ENCODE results near the gene ZNF300.
A peak's percentile ranks its signal among the peaks of the same experiment; 100 is the strongest.
"Not testable (repeated sequence)": the region's sequence is repeated elsewhere in the genome, so short reads cannot be mapped to it uniquely, and the experiment has no call there.

The ZNF300 gene

GRCh38 chr5:150904479-150905311, at the start of gene ZNF300:
TSS of gene ZNF300 (minus strand) at chr5:150904980. CDS start at chr5:150903155, 1,825 bp downstream.
- peak; percentile 93 for DNase-seq

- DNase-seq: no peak
Observed at GRCh38 chr5:150948539-150948938, 43.8 kb upstream of the ZNF300 start.

DNA sequence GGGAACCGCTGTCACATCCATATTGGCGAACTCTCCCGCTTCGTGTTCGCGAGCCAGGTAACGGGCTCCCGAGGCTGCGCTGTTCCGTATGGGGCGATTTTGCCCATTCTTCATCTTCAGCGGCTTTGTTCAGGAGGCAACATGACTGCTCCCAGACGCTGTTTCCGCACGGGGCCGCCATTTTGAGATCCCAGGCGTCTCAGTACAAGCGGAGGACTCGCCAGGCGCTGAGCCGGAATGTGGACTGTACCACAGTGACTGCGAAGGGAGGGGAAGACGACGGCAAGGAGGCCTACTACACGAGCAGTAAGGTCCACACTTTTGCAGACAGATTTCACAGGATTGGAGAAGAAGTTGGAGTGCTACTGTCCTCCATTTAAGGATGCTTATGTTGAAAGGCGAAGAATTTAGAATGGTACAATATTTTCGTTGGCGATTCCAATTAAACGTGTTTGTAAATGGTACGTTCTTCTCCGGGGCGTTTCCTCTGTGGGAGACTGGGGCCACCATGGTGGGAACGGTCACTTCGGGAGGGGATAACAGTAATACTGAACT, 41.6 kb upstream of the ZNF300 start:
- DNase-seq: peak; percentile 93

- DNase-seq: peak; percentile 44
Observed at GRCh38 chr5:150945947-150946346, 41.2 kb upstream of the ZNF300 start.

DNA sequence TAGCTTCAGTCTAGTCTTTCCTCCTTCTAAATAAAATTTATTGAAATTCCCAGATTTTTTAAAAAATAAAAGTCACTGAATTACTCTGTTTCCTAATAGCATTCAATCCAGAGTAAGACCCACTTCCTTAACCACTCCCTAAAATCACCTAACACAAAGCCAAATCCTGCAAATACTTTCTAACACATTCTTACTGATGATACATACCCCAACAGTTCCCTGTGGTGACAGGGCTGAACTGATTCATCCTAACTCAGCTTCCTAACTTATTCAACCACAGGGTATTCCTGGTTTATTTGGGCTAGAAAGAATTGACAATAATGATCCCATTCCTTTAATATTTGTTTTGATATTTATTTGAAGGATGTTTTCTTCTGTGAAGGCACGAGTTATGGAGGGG, 40.7 kb upstream of the ZNF300 start:
- DNase-seq: no peak

DNA sequence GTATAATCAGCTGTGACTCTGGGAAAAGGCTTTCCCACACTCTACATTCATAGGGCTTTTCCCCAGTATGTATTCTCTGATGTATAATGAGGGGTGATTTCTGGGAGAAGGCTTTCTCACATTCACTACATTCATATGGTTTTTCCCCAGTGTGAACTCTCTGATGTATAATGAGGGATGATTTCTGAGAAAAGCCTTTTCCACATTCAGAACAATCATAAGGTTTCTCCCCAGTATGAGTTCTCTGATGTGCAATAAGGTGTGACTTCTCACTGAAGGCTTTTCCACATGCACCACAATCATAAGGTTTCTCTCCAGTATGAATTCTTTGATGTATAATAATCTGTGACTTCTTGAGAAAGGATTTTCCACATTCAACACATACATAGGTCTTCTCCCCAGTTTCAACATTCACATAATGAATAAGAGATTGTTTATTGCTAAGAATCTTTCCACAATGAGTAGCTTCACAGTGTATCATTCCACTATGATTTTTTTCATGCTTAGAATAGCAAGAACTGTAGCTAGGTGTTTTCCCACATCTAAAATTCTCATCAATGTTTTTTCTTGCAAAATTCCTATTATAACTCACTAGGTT, 26.7 kb upstream of the ZNF300 start:
- DNase-seq: no peak

DNA sequence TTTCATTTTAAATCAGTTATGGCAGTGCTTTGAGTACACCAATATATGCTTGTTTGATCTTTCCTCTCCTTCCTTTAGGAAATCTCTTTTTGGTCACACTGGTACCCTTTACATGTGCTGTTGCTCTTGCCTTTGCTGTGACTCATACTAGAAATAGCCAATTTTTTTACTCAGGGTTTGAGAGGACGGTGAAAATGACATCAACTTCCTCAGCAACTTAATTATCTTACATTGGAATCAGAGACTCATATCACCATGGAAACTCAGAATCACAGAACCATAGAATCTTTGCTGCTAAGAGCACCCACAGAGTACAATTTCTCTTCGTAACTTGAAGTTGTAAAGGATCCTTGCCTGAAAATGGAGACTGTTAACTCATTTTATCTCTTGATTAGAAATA, 13.8 kb upstream of the ZNF300 start:
- DNase-seq: no peak

GRCh38 chr5:150912312-150912814, 7.6 kb upstream of the ZNF300 start:
- DNase-seq: no peak

DNA sequence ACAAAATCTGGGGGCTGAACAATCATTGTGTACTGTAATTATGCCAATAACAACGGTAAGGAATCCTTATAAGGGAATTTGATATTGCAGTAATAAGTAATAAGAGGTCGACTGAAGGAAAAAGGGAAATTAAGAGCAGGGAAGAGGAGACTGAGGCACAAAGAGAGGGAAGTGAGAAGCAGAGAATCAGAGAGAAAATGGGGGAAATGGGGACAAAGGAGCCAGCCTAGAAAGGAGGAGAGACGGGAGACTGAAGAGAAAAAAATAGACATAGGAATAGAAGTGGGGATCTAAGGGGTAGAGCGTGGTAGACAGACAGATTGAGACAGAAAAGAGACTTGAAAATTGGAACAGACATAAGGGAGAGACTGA, 518 bp upstream of the ZNF300 start:
- no peak for DNase-seq

- DNase-seq: no peak
Observed at GRCh38 chr5:150901446-150901845, 3.3 kb downstream of the ZNF300 start.

DNA sequence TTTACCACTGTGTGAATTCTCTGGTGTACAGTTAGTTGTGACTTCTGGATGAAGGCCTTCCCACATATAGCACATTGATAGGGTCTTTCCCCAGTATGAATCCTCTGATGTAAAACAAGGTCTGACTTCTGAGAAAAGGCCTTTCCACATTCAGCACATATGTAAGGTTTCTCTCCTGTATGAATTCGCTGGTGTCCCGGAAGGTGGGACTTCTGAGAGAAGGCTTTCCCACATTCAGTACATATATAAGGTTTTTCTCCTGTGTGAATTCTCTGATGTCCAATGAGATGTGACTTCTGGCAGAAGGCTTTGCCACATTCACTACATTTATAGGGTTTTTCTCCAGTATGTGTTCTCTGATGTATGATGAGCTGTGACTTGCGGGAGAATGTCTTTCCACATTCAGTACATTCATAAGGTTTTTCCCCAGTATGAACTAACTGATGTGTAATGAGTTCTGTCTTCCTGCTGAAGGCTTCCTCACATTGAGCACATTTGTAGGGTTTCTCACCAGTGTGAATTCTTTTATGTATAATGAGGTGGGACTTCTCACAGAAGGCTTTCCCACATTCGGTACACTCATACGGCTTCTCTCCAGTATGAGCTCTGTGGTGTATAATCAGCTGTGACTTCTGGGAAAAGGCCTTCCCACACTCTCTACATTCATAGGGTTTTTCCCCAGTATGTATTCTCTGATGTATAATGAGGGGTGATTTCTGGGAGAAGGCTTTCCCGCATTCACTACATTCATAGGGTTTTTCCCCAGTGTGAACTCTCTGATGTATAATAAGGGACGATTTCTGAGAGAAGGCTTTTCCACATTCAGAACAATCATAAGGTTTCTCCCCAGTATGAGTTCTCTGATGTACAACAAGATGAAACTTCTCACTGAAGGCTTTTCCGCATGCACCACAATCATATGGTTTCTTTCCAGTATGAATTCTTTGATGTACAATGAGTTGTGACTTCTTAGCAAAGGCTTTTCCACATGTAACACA, 9.1 kb downstream of the ZNF300 start:
- DNase-seq: no peak

DNA sequence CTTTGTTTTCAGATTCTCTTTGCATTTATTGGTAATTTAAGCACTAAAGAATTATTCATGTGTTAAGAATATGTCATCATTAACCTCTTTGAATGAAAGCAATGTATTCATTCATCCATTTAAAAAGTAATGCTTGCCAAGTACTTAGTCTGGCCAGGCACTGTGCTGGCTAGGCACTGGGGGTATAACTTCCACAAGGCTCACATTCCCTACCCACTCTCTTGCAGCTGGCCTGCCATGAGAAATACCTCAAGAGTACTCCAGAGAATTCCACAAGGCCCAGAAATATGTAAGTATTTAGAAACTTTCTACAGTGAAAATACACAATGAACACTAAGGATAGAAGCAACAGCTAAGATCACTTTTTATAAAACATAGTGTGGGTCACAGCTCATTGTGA, 25.4 kb downstream of the ZNF300 start:
- no peak for DNase-seq

DNA sequence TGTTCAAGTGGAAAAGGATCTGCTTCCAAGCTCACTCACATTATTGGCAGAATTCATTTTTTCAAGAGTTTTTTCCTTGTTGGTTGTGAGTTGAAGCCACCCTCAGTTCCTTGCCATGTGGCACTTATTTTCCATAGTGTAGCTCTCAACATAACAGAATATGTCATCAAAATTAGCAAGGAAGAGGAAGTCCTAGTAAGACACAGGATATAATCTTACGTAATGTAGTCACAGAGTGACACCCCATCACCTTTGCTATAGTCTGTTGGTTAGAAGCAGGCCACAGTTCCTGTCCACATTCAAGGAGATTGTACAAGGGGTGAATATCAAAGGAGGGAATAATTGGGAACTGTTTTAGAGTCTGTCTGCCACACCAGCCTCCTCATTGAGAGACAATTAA, 42.7 kb downstream of the ZNF300 start:
- no peak for DNase-seq

- DNase-seq: no peak
Observed at GRCh38 chr5:150860246-150860821, 44.4 kb downstream of the ZNF300 start.

GRCh38 chr5:150856700-150857099, 48.1 kb downstream of the ZNF300 start:
- DNase-seq: not testable (repeated sequence)

DNA sequence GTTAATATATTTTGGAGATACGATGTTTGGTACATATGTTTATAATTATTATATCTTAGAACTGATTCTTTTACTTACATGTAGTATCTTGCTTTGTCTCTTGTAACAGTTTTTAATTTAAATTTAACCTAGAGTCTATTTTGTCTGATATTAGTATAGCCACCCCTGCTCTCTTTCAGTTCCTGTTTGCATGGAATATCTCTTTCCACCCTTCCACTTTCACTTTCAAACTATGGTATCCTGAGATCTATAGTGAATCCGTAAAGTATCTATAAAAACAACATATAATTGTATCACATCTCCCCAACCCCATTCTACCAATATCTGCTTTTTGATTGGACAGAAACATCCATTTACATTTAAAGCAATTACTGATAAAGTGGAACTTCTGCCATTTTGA, 51.2 kb downstream of the ZNF300 start:
- DNase-seq: no peak

DNA sequence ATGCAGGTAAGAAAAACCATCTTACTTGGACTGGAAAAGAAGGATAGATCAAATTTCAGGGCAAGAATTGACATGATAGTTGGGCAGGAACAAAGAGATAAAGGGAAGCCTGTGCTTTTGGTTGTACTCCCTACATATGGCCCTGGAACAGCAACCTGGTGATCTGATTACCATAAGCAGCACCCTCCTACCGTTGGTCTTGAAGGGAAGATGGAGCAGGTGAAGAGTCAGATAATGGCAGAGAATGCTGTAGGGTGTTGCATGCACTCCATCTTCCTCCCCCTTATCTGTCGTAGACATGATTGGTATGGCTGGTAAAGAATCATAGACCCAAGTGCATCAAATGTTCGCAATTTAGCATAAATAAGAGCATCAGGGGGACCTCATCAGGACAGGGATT, 53.7 kb downstream of the ZNF300 start:
- no peak for DNase-seq

DNA sequence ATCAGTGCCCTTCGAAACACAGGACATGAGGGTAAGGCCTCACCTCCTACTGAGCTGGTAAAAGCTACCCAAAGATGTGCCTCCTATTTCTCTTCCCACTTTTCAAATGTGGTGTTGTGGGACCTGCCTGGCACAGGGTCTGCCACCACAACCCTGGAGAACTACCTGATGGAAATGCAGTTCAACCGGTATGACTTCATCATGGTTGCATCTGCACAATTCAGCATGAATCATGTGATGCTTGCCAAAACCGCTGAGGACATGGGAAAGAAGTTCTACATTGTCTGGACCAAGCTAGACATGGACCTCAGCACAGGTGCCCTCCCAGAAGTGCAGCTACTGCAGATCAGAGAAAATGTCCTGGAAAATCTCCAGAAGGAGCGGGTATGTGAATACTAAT, 56.5 kb downstream of the ZNF300 start:
- no peak for DNase-seq

DNA sequence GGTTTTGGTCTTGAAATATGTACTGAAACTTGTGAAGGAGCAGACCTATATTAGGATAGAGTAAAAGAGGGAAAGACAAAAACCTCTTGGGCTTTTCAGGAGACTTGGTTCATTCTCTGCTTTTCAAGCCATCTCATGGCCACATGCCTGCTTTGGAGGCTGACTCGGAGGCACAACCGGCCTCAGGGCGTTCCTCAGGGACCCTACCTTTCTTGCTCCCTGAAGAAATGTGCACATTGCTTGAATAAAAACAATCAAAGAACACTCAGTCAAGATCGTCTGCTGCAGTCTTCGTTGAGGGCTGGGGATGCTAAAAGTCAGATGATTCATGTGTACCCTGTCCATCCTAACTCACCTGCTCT, 57.5 kb downstream of the ZNF300 start:
- no peak for DNase-seq

DNA sequence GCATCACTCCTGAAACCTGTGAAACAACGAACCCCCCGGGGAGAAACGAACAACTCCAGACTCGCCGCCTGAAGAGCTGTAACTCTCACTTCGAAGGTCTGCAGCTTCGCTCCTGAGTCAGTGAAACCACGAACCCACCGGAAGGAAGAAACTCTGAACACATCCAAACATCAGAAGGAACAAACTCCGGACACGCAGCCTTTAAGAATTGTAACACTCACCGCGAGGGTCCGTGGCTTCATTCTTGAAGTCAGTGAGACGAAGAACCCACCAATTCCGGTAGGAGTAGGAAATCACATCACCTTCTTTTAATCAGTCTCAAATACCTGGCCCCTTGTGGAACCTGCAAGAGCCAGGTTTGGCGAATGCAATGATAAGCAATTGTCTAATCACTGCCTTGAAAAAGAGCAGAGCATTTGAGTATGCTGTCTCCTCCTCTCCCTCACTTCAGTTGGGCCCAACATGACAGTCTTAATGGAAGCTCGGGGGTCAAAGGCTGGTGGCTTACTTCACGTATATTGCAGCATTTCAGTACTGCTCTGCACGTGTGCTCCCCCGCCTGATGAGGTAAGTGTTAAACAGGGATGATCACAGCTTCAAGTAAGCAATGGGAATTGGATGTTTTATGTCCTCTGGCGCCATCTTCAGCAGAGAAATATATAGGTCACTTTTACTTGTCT, 58.0 kb downstream of the ZNF300 start:
- DNase-seq: peak; percentile 50

DNA sequence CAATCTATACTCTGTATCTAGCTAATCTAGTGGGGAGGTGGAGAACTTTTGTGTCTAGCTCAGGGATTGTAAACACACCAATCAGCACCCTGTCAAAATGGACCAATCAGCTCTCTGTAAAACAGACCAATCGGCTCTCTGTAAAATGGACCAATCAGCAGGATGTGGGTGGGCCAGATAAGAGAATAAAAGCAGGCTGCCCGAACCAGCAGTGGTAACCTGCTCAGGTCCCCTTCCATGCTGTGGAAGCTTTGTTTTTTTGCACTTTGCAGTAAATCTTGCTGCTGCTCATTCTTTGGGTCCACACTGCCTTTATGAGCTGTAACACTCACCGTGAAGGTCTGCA, 58.5 kb downstream of the ZNF300 start, which contains the start of gene IRGM:
IRGM (plus strand) TSS at position 214 of the 346 bp plus-strand sequence. CDS start 1,603 bp downstream, outside the sequence.
- not testable (repeated sequence) for DNase-seq

Measured in right forelimb (tissue), 1 donor.